GM19397 (cell line): ENCODE data around the gene C12orf43.

Experiments used
- ATAC-seq: cut with Tn5 transposase; IDR thresholded peaks from one replicate; pipeline ENCODE4 v1.9.1; 2021; ENCODE audit warnings: mild to moderate bottlenecking, moderate library complexity; ENCODE audit not compliant: unreplicated experiment

The C12orf43 gene

GRCh38 chr12:120979220-120979861 is 36.9 kb downstream of the C12orf43 start:
- ATAC-seq = no peak

- ATAC-seq = no peak
These were observed 37.7 kb downstream of the C12orf43 start, which contains the start of gene HNF1A for GRCh38 chr12:120978296-120979219. HNF1A (plus strand) TSS chr12:120978543; CDS start chr12:120978769, 226 bp downstream.

- ATAC-seq = no peak
These were observed 38.6 kb downstream of the C12orf43 start for GRCh38 chr12:120977531-120978295.

GRCh38 chr12:120972870-120973543 is 43.3 kb downstream of the C12orf43 start:
- no peak for ATAC-seq

GRCh38 chr12:120971299-120972180 is 44.7 kb downstream of the C12orf43 start:
- no peak for ATAC-seq

GRCh38 chr12:120970310-120970709 is 46.0 kb downstream of the C12orf43 start:
- ATAC-seq = no peak

- ATAC-seq = no peak
These were observed 50.7 kb downstream of the C12orf43 start for GRCh38 chr12:120965534-120966091.

GRCh38 chr12:120964298-120964697 is 52.0 kb downstream of the C12orf43 start:
- no peak for ATAC-seq

- no peak for ATAC-seq
These were observed 53.7 kb downstream of the C12orf43 start for GRCh38 chr12:120962532-120963020.

GRCh38 chr12:120961604-120962531 is 54.4 kb downstream of the C12orf43 start:
- no peak for ATAC-seq

GRCh38 chr12:120960657-120961056 is 55.6 kb downstream of the C12orf43 start:
- peak; percentile 8 for ATAC-seq

GRCh38 chr12:120959111-120959878 is 57.0 kb downstream of the C12orf43 start:
- ATAC-seq = no peak

GRCh38 chr12:120956579-120957300 is 59.5 kb downstream of the C12orf43 start:
- ATAC-seq = no peak

- no peak for ATAC-seq
These were observed 61.1 kb downstream of the C12orf43 start for GRCh38 chr12:120955232-120955631.

- no peak for ATAC-seq
These were observed 65.5 kb downstream of the C12orf43 start for GRCh38 chr12:120950807-120951206.
